ENCODE results near the gene CD151.

DNA sequence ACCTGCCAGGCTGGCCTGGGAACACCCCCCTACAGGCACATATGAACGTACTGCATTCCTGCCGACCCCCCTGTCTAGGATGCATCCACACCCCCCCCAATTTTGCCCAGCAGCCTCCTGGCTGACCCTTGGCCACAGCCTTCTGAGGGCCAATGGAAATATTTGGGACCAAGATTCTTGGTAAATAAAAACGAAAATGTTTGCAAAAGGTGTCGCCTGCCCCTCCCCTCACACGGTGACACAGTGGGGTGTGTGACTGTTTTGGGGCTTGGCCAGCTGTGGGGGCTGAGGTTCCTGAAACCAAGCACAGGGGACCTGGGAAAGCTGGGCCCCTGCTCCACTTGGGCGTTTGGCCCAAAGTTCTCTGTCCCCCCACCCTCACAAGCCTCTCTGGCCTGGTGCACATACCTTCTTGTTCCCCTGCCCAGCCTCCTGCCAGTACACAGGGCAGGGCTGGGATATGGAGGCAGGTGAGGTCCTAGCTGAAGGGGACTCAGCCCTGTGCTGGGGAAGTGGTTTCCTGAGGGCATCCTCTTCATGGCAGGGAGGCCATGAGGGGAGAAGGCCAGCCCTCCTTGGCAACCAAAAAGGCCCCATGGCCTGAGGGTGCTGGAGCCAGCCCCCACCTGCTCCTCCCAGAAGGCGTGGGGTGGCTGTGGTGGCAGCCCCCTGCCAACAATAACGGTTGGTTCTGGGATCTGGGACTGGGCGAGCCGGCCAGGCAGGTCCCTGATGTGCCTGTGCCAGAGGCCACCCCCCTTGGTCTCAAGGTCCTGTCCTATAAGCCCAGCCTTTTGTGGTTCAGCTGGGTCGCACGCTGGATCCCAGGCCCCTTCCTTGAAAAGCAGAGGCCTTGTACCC, 7.2 kb upstream of the CD151 start:
- TF ChIP-seq POLR2A (IDR thresholded peaks at IDR 0.05) (no peak), EP300 (IDR thresholded peaks at IDR 0.05) (no peak)
